Measurements from ENCODE around the gene ZNF440.

- TF ChIP-seq SIN3A (IDR thresholded peaks at IDR 0.05; ENCODE audit: borderline replicate concordance, insufficient read depth, low read length) (no peak), REST (IDR thresholded peaks at IDR 0.05; ENCODE audit: insufficient read depth in 1 of 2, low read depth in 2 of 2, low read length in 2 of 2) (no peak)
Observed at GRCh38 chr19:11848594-11849469, 34.8 kb downstream of the ZNF440 start, which contains the start of gene ZNF439.
